Breast epithelium (tissue), 3 donors: ENCODE measurements around the gene MTERF4.

Experiments used
- CTCF ChIP-seq, 3 donors: fragments of 450-650 bp; IDR thresholded peaks; one replicate each; pipeline ENCODE4 v1.5.1; 2016 to 2017; ENCODE audit warnings: antibody characterized with exemption in 3 of 3, mild to moderate bottlenecking in 3 of 3, moderate library complexity in 3 of 3
- POLR2A ChIP-seq: fragments of 450-650 bp; IDR thresholded peaks from one replicate; pipeline ENCODE4 v1.6.1; 2016; ENCODE audit warnings: antibody characterized with exemption, mild to moderate bottlenecking, moderate library complexity
- POLR2AphosphoS5 ChIP-seq, 3 donors: sonication (generic); formaldehyde crosslinking; IDR thresholded peaks; one replicate each; pipeline ENCODE4 v1.6.1; 2017; ENCODE audit warnings: antibody characterized with exemption in 3 of 3

GRCh38 chr2:241132538-241133435 lies 30.7 kb upstream of the MTERF4 start:
- no peak for TF ChIP-seq CTCF (IDR thresholded peaks at IDR 0.05)
- TF ChIP-seq POLR2A, result no peak
- no peak for TF ChIP-seq POLR2AphosphoS5 (IDR thresholded peaks at IDR 0.05)
